HepG2 (cell line): ENCODE measurements around the gene PARP15. TPM values are rescaled to one million over a fixed set of nuclear protein-coding genes. Genes with fewer than 3 reads are reported as not detected.

Experiments
- ATAC-seq: fragments of 200-7000 bp; cut with Tn5 transposase; 3 replicates; pipeline ENCODE4 v1.9.1; 2020; ENCODE audit warnings: mild to moderate bottlenecking, moderate library complexity
- BruUV-seq: library from RNA; stranded (reverse); fragments of 400-500 nt; replicated peaks from 2 replicates; lab custom pipeline; 2021; lab: Mats Ljungman, UMichigan
- CTCF ChIA-PET: fragments of 300-600 bp; formaldehyde crosslinking; extraction: SDS; loops from one replicate; lab custom pipeline; 2021; ENCODE audit warnings: low total read pairs, inconsistent platforms, low intra/inter-chr PET ratio; lab: Yijun Ruan, JAX
- POLR2A ChIA-PET: fragments of 350-600 bp; sonication (Branson Sonifier 250); formaldehyde crosslinking; loops from one replicate; lab custom pipeline; 2020; ENCODE audit warnings: antibody characterized with exemption, inconsistent platforms; lab: Yijun Ruan, JAX
- DNase-seq: peaks from one replicate; pipeline ENCODE4 v3.0.0-alpha.2; 2015; ENCODE audit warnings: low spot score
- FAIRE-seq: peaks from 3 replicates; lab custom pipeline; 2011; peaks lifted over from hg19 to GRCh38; lab: Jason Lieb, UNC
- H2AFZ ChIP-seq: one replicate; pipeline ENCODE4 v1.6.1; 2011; ENCODE audit warnings: low read length, inconsistent platforms
- H3K27ac ChIP-seq: fragments of 300-600 bp; 3 replicates; pipeline ENCODE4 v1.8.0; 2011; ENCODE audit warnings: mixed run types, mild to moderate bottlenecking, mixed read lengths, low read length, inconsistent platforms; ENCODE audit not compliant: insufficient read depth; ENCODE audit errors: extremely low read length
- H3K27me3 ChIP-seq, 2 experiments: fragments of 200-600 bp in 1 of 2; 2 replicates in 1 of 2; 3 replicates in 1 of 2; pipeline versions ENCODE4 v1.6.0 to v1.8.0; 2011; ENCODE audit warnings: low read length in 2 of 2, mild to moderate bottlenecking in 2 of 2, moderate library complexity in 2 of 2, inconsistent platforms in 1 of 2; ENCODE audit not compliant: insufficient read depth in 2 of 2, control insufficient read depth in 1 of 2
- H3K36me3 ChIP-seq, 2 experiments: fragments of 200-600 bp in 1 of 2; replicated peaks in 1 of 2; 2 replicates in 1 of 2; 3 replicates in 1 of 2; pipeline versions ENCODE4 v1.5.1 to v1.8.0; 2011; ENCODE audit warnings: low read length in 2 of 2, inconsistent platforms in 1 of 2; ENCODE audit not compliant: insufficient read depth in 2 of 2, control insufficient read depth in 1 of 2
- H3K4me1 ChIP-seq: 2 replicates; pipeline ENCODE4 v1.5.1; 2012; ENCODE audit warnings: low read length, inconsistent platforms; ENCODE audit not compliant: insufficient read depth
- H3K4me2 ChIP-seq: 2 replicates; pipeline ENCODE4 v1.6.0; 2011; ENCODE audit warnings: low read depth, low read length, inconsistent platforms
- H3K4me3 ChIP-seq, 3 experiments: fragments of 200-600 bp in 1 of 3; sonication (generic), shearing (Covaris generic) in 1 of 3; replicated peaks in 1 of 3; 2 replicates each; pipeline ENCODE4 v1.5.1; 2011 to 2016; ENCODE audit warnings: low read length in 3 of 3, inconsistent platforms in 2 of 3, low read depth in 2 of 3, mild to moderate bottlenecking in 2 of 3, control low read depth in 1 of 3, mixed read lengths in 1 of 3; ENCODE audit not compliant: insufficient read depth in 1 of 3
- H3K79me2 ChIP-seq: one replicate; pipeline ENCODE4 v1.6.1; 2011; ENCODE audit warnings: low read length, inconsistent platforms; ENCODE audit not compliant: insufficient read depth
- H3K9ac ChIP-seq: 2 replicates; pipeline ENCODE4 v1.6.0; 2011; ENCODE audit warnings: mild to moderate bottlenecking, low read depth, low read length, inconsistent platforms; ENCODE audit not compliant: insufficient read depth
- H3K9me3 ChIP-seq: 2 replicates; pipeline ENCODE4 v1.5.1; 2012; ENCODE audit warnings: mild to moderate bottlenecking, low read length
- H4K20me1 ChIP-seq: 2 replicates; pipeline ENCODE4 v1.6.0; 2011; ENCODE audit warnings: inconsistent platforms, mild to moderate bottlenecking, low read length, moderate library complexity; ENCODE audit not compliant: insufficient read depth
- ETV5 ChIP-seq: IDR thresholded peaks from 2 replicates; pipeline ENCODE4 v1.6.1; 2018; ENCODE audit warnings: missing biosample characterization, missing genetic modification reagents, inconsistent platforms, borderline replicate concordance
- HHEX ChIP-seq: IDR thresholded peaks from 2 replicates; pipeline ENCODE4 v1.6.1; 2016; ENCODE audit warnings: control low read depth
- HOXD1 ChIP-seq: sonication (generic); formaldehyde crosslinking; IDR thresholded peaks from 2 replicates; pipeline ENCODE4 v1.5.0; 2020; ENCODE audit warnings: missing genetic modification reagents
- MEF2D ChIP-seq: sonication (generic); formaldehyde crosslinking; IDR thresholded peaks from 2 replicates; pipeline ENCODE4 v1.5.1; 2020; ENCODE audit warnings: mild to moderate bottlenecking, missing genetic modification reagents
- MZF1 ChIP-seq: sonication (generic); formaldehyde crosslinking; IDR thresholded peaks from 2 replicates; pipeline ENCODE4 v1.8.1; 2023; ENCODE audit warnings: mild to moderate bottlenecking, missing genetic modification reagents, borderline replicate concordance
- NFKBIZ ChIP-seq: IDR thresholded peaks from 2 replicates; pipeline ENCODE4 v1.6.1; 2018; ENCODE audit warnings: missing genetic modification reagents, missing compliant biosample characterization
- RFXAP ChIP-seq: sonication (generic); formaldehyde crosslinking; IDR thresholded peaks from 2 replicates; pipeline ENCODE4 v1.4.0; 2020; ENCODE audit warnings: missing genetic modification reagents, borderline replicate concordance
- ZBTB3 ChIP-seq: sonication (generic); formaldehyde crosslinking; IDR thresholded peaks from 2 replicates; pipeline ENCODE4 v1.4.0; 2020; ENCODE audit warnings: low read depth, mild to moderate bottlenecking, moderate library complexity, missing genetic modification reagents, borderline replicate concordance
- ZFP1 ChIP-seq: IDR thresholded peaks from 2 replicates; pipeline ENCODE4 v1.6.1; 2016
- ZMAT3 ChIP-seq: sonication (generic); formaldehyde crosslinking; conservative IDR thresholded peaks from 2 replicates; pipeline ENCODE4 v1.7.0; 2021; ENCODE audit warnings: missing genetic modification reagents
- ZMYM2 ChIP-seq: sonication (generic); formaldehyde crosslinking; IDR thresholded peaks from 2 replicates; pipeline ENCODE4 v1.8.0; 2022; ENCODE audit warnings: mild to moderate bottlenecking, missing genetic modification reagents
- ZNF256 ChIP-seq: sonication (generic); formaldehyde crosslinking; conservative IDR thresholded peaks from 2 replicates; pipeline ENCODE4 v1.4.0; 2020; ENCODE audit warnings: missing genetic modification reagents
- ZNF547 ChIP-seq: sonication (generic); formaldehyde crosslinking; IDR thresholded peaks from 2 replicates; pipeline ENCODE4 v1.5.1; 2020; ENCODE audit warnings: mild to moderate bottlenecking, missing genetic modification reagents
- ZNF776 ChIP-seq: sonication (generic); formaldehyde crosslinking; IDR thresholded peaks from 2 replicates; pipeline ENCODE4 v1.4.0; 2020; ENCODE audit warnings: mild to moderate bottlenecking, missing genetic modification reagents
- WGBS: methylation state at CpG from one replicate; pipeline ENCODE4 v1.1.6; 2017; ENCODE audit warnings: low lambda C conversion rate; 5-methylcytosine and 5-hydroxymethylcytosine counted together
- in situ Hi-C: cut with HindIII; loops from 2 replicates; pipeline ENCODE4 v1.10.0; 2017; ENCODE audit warnings: low pct_unique_long_range_greater_than_20kb; ENCODE audit not compliant: extremely low pct_ligation_motif_present
- intact Hi-C: fragments of 100-400 bp; cut with micrococcal nuclease; formaldehyde crosslinking; loops from one replicate; pipeline ENCODE4 v1.10.0; 2022; ENCODE audit not compliant: unreplicated experiment
- polyA plus RNA-seq, 8 experiments: library from polyadenylated mRNA; depleted of rRNA in 3 of 8; stranded (reverse) in 7 of 8; unstranded in 1 of 8; fragments of >200 nt; fragmentation: Illumina TruSeq in 4 of 8; extraction: Trizol in 4 of 8; gene quantifications; 2 replicates each; pipeline versions ENCODE4 v1.2.1 to v1.2.3, GENCODE V29; 2011 to 2016; ENCODE audit warnings: low read depth in 4 of 8, missing spikeins in 1 of 8, mixed read lengths in 1 of 8; ENCODE audit not compliant: insufficient read depth in 1 of 8
- total RNA-seq, 5 experiments: library from RNA; depleted of rRNA; stranded (reverse); fragments of >200 nt; fragmentation: Illumina TruSeq; extraction: Trizol; gene quantifications; 2 replicates each; pipeline ENCODE4 v1.2.3, GENCODE V29; 2016; ENCODE audit warnings: low read depth in 1 of 5
- TF ChIP-seq, protein P1 (sequence below): sonication (generic); formaldehyde crosslinking; IDR thresholded peaks from 2 replicates; pipeline ENCODE4 v1.4.0; 2020; ENCODE audit warnings: missing genetic modification reagents, borderline replicate concordance
- TF ChIP-seq, protein P2 (sequence below): sonication (generic); formaldehyde crosslinking; IDR thresholded peaks from 2 replicates; pipeline ENCODE4 v1.4.0; 2020; ENCODE audit warnings: missing genetic modification reagents

The PARP15 gene
- total and polyA plus RNA-seq, 2 of the 13 experiments (the other 11 are each of a cell fraction or from before 2014, with no cell fraction given): 0.02 TPM; not detected in 1

GRCh38 chr3:122681284-122681973 is 104.0 kb downstream of the PARP15 start (continued):
- TF ChIP-seq, protein P1, sequence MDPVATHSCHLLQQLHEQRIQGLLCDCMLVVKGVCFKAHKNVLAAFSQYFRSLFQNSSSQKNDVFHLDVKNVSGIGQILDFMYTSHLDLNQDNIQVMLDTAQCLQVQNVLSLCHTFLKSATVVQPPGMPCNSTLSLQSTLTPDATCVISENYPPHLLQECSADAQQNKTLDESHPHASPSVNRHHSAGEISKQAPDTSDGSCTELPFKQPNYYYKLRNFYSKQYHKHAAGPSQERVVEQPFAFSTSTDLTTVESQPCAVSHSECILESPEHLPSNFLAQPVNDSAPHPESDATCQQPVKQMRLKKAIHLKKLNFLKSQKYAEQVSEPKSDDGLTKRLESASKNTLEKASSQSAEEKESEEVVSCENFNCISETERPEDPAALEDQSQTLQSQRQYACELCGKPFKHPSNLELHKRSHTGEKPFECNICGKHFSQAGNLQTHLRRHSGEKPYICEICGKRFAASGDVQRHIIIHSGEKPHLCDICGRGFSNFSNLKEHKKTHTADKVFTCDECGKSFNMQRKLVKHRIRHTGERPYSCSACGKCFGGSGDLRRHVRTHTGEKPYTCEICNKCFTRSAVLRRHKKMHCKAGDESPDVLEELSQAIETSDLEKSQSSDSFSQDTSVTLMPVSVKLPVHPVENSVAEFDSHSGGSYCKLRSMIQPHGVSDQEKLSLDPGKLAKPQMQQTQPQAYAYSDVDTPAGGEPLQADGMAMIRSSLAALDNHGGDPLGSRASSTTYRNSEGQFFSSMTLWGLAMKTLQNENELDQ (CRISPR knock-in tag): no peak
- TF ChIP-seq ZNF547: no peak
- TF ChIP-seq ZMYM2 (CRISPR knock-in tag): peak; percentile 31; the same call in 1 of the 2 replicates

DNA sequence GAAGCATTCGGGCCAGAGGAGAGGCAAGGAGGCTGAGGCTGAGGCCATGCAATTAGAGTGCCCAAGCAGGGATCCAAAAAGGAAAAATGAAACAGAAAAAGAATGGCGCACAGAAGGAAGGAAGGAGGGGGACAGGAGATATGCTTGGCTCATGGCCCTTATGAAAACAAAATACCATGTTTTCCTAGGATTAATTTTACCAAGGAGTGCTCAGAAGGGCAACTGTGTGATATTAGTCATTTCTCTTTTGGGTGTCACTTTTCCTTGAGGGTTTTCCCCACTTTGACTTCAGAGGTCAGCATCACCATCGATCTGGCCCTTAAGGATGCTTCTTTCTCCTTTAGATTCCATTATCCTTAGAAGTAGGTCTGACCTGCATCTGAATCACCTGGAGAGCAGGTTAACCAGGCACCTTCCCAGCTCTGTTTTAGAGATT is 104.5 kb downstream of the PARP15 start:
- Histone ChIP-seq H3K4me2 (peak overlapping the region; percentile 95), H4K20me1 (no peaks in the 10 kb centered on the region), H3K27ac (no peak overlapping the region), H3K9me3 (no peaks in the 10 kb centered on the region), H2AFZ (no peak overlapping the region), H3K4me3 (peak overlapping the region in 2 of 3 experiments; percentile 93 to 97; a peak in 1 of 6 replicates), H3K36me3 (peaks cover 0 to 3% of the 10 kb centered on the region in 2 experiments; a peak in 2 of 5 replicates), H3K79me2 (no peaks in the 10 kb centered on the region), H3K4me1 (peaks cover 30% of the 10 kb centered on the region), H3K27me3 (no peaks in the 10 kb centered on the region; a peak in 1 of 5 replicates), H3K9ac (no peak overlapping the region)
- POLR2A ChIA-PET: no interaction called here
- CTCF ChIA-PET: interaction anchor here (1.6 kb wide), 1 partner anchor 121 kb away, joined by 4 read pairs; no protein-coding TSS in a partner anchor
- ATAC-seq (no peak), FAIRE-seq (no peak), DNase-seq (no peak)
- 92% methylated on average over 3 of the region's 3 CpGs for WGBS
- in situ Hi-C loops: loop anchor here (25.0 kb wide), 1 partner anchor 1120 kb away; the partner anchor contains the start of gene ARGFX
- no TSS peak for BruUV-seq
- intact Hi-C loops: no loop called here
- TF ChIP-seq ZNF256 (CRISPR knock-in tag) (no peak), ZFP1 (CRISPR knock-in tag) (no peak), HOXD1 (CRISPR knock-in tag) (no peak), ZNF776 (no peak), ETV5 (CRISPR knock-in tag) (no peak), NFKBIZ (CRISPR knock-in tag) (no peak), HHEX (CRISPR knock-in tag) (no peak), MZF1 (CRISPR knock-in tag) (no peak), ZBTB3 (CRISPR knock-in tag) (no peak), RFXAP (CRISPR knock-in tag) (no peak), ZMAT3 (no peak), MEF2D (CRISPR knock-in tag) (no peak)
- TF ChIP-seq, protein P2, sequence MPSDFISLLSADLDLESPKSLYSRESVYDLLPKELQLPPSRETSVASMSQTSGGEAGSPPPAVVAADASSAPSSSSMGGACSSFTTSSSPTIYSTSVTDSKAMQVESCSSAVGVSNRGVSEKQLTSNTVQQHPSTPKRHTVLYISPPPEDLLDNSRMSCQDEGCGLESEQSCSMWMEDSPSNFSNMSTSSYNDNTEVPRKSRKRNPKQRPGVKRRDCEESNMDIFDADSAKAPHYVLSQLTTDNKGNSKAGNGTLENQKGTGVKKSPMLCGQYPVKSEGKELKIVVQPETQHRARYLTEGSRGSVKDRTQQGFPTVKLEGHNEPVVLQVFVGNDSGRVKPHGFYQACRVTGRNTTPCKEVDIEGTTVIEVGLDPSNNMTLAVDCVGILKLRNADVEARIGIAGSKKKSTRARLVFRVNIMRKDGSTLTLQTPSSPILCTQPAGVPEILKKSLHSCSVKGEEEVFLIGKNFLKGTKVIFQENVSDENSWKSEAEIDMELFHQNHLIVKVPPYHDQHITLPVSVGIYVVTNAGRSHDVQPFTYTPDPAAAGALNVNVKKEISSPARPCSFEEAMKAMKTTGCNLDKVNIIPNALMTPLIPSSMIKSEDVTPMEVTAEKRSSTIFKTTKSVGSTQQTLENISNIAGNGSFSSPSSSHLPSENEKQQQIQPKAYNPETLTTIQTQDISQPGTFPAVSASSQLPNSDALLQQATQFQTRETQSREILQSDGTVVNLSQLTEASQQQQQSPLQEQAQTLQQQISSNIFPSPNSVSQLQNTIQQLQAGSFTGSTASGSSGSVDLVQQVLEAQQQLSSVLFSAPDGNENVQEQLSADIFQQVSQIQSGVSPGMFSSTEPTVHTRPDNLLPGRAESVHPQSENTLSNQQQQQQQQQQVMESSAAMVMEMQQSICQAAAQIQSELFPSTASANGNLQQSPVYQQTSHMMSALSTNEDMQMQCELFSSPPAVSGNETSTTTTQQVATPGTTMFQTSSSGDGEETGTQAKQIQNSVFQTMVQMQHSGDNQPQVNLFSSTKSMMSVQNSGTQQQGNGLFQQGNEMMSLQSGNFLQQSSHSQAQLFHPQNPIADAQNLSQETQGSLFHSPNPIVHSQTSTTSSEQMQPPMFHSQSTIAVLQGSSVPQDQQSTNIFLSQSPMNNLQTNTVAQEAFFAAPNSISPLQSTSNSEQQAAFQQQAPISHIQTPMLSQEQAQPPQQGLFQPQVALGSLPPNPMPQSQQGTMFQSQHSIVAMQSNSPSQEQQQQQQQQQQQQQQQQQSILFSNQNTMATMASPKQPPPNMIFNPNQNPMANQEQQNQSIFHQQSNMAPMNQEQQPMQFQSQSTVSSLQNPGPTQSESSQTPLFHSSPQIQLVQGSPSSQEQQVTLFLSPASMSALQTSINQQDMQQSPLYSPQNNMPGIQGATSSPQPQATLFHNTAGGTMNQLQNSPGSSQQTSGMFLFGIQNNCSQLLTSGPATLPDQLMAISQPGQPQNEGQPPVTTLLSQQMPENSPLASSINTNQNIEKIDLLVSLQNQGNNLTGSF (CRISPR knock-in tag): no peak
